Upper lobe of left lung (tissue), 4 donors: ENCODE results near the gene SDK1.

Experiments
- CTCF ChIP-seq, 6 experiments: fragments of 450-650 bp in 4 of 6; fragments of 200-600 bp in 2 of 6; sonication (generic) in 2 of 6; IDR thresholded peaks; one replicate each; pipeline ENCODE4 v1.5.1; 2016 to 2019; ENCODE audit warnings: antibody characterized with exemption in 6 of 6
- EP300 ChIP-seq, 4 donors: sonication (generic); formaldehyde crosslinking; IDR thresholded peaks; one replicate each; pipeline ENCODE4 v1.5.1; 2017; ENCODE audit warnings: antibody characterized with exemption in 4 of 4, control low read depth in 2 of 4

- TF ChIP-seq CTCF (IDR thresholded peaks at IDR 0.05): no peak
- TF ChIP-seq EP300 (IDR thresholded peaks at IDR 0.05): no peak
Measured at GRCh38 chr7:3575753-3576531, 274.9 kb downstream of the SDK1 start.
